Fibroblast of skin of left biceps (primary cell): ENCODE results near the gene OSBPL10.

ENCODE experiments used
- DNase-seq, 2 experiments: peaks; one replicate each; pipeline ENCODE4 v3.0.0-alpha.2; 2013; ENCODE audit warnings: low read depth in 2 of 2

The OSBPL10 gene

DNA sequence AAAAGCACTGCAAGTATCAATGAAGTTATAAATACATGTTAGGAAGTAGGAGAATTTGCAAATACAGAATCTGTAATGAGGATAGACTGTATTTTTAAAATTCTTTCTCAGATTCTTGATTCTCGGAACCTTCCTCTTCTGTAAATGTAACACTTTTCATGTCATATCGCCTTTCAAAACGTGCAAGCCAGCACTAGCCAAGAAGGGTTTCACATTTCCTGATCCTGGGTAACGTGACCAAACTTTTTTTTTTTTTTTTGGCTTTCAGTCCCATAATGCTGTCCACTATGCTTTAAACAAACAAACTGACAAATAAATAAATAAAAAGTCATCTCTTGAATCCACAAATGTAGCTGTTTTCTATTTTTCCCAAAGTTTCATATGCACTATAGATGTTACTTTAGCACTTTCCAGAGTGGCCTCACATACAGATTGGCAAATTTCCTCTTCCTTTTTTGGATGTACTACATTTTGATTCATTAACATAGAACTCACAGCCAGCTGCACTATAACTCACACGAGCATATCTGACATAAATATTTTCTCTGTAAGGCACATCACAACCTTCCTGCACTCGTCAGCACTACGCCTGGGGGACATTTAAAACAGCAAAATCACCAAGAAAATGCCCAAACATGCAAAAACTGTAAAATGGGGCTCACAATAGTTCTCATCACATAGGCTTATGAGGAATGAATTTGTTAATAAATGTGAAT, 208.1 kb downstream of the OSBPL10 start:
- DNase-seq, result no peak

DNA sequence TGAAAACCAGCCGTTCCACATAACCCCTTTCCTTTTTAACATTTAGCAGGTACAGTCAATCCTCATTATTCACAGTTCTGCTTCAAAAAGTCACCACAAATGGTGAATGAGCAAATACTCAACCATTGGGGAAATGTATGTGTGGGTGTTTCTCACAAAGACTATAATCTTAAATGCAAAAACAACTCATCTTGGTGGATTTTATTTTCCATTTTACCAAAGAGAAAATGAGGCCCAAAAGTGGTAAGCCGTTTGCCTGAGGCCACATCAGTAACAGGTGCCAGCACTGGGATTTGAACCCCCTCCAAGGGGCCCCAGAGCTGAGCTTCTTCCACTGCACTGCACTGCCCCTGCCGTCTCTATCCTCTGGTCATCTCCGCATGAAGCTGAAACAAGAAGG, 208.8 kb downstream of the OSBPL10 start:
- no peak for DNase-seq

DNA sequence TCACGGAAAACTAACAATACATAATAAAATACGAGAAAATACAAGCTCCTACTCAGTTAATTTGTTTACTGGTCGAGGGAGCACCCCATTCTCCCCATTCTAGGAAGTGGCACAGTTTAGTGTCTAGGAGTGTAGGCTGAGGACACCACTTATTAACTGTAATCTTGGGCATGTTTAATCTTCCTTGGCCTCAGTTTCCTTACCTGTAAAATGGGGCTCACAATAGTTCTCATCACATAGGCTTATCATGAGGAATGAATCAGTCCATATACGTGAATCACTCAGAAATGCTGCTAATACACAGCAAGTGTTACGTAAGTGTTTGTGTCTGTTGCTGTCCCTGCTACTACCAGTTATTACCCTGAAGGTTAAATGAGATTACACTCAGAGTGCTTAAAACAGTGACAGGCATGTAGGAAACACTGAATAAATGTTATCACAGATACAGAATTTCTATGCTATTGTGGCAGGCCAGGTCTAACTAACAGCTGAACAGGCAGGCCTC, 210.2 kb downstream of the OSBPL10 start:
- no peak for DNase-seq

DNA sequence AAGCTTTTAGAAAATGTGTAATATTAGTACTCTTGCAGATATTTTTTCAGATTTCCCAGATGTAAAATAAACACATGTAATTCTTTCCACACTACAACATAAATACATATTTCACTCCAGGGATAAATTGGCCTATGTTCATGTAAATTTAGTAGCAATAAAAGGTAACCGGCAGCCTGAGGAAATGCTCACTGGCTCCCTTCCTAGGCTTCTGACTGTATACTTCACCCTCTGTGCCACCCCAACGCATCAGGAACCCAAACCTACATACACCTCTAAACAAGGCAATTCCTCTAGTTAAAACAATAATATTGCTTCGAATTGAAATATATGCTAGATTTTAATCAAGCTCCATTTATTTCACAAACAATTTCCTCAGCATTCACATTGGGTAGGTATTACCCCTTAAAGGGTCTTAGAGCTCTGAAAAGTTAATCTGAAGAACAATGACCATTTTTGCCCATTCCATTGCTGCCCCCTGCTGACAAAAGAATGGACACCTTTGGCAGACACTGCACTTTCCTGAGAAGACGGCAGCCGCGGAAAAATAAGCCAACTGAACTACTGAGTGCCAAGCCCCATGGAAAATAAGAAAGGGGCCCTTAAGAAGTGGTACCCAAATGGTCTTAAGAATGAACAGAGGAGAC, 212.5 kb downstream of the OSBPL10 start:
- DNase-seq, result peak; percentile 18 to 19

DNA sequence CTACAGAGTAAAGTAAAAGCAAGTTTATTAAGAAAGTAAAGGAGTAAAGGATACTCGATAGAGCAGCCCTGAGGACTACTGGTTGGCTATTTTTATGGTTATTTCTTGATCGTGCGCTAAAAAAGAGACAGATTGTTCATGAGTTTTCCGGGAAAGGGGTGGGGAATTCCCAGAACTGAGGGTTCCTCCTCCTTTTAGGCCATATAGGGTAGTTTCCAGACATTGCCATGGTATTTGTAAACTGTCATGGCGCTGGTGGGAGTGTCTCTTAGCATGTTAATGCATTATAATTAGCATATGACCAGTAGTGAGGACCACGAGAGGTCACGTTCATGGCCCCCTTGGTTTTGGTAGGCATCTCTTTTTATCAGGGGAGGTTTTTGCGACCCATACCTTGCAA, 213.1 kb downstream of the OSBPL10 start:
- no peak for DNase-seq

DNA sequence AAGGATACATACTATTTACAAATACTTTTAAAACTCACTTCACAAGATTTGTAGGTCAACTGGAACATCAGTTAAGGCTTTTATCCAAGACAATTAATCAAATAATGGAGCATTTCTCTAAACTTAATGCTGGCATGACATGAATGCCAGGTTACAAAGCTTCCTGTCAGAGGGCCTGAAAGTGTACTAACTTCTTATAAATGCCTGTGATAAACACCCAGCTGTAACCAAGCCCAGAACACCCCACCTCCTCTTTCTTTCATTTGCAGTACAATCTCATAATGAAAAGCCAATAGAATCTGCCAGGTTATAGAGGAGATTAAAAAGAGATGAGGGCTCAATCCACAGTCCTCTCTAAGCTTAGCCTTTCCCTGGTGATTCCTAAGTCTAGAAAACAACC, 214.4 kb downstream of the OSBPL10 start:
- DNase-seq, result no peak

DNA sequence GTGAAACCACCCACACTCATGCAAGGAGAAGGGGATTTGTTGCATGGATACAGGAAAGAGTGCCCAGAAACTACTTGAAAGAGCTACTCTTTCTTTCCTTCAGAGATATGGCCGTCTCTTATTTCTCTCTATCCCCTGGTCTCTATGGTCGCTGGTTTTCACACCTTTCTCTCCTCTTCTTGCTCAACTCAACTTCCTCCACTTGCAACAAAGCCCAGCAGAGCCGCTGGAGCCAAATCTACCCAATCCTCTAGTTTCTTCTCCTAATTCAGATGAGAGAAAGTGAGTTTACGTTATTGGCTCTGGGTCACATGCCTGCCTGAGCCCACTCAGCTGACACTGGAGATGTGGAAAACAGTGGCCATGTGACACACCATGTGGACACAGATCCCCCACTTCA, 215.2 kb downstream of the OSBPL10 start:
- DNase-seq, result no peak

DNA sequence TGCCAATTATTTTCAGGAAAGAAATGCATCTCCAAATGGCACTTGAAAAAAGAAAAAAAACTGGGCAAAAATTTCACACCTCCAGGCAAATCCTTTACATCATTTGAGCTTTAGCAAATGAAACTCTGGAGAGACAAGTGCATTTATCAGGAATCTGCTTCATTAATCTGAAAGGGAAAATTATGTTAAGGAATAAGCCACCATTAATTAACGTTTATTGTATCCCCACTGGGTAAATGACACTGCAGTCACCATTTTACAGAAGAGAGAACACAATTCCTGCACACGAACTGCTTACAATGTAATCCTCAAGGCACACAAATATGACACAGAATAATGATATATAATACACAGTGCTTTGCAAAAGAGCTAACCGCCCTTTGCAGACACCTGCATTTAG, 217.3 kb downstream of the OSBPL10 start:
- DNase-seq, result no peak

DNA sequence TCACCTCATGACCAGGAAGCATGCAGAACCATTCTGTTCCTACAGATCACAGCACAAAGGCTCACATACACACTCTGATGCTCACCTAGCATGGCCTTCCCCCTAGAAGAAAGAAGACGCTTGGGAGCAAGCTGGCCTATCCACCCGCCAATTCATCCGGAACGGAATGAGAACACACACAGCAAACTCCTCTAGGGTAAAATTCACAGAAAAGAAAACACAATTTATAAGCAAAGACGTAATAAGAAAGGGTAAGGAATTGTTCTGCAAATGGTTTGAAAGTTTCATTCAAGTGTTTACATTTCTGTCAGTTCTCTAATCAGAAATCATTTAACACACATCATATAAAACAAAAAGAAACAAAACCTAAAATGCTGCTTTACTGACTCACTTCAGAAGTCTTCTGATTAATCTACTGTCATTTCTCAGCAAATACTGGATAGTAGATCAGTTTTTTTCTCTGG, 218.1 kb downstream of the OSBPL10 start:
- DNase-seq, result no peak

DNA sequence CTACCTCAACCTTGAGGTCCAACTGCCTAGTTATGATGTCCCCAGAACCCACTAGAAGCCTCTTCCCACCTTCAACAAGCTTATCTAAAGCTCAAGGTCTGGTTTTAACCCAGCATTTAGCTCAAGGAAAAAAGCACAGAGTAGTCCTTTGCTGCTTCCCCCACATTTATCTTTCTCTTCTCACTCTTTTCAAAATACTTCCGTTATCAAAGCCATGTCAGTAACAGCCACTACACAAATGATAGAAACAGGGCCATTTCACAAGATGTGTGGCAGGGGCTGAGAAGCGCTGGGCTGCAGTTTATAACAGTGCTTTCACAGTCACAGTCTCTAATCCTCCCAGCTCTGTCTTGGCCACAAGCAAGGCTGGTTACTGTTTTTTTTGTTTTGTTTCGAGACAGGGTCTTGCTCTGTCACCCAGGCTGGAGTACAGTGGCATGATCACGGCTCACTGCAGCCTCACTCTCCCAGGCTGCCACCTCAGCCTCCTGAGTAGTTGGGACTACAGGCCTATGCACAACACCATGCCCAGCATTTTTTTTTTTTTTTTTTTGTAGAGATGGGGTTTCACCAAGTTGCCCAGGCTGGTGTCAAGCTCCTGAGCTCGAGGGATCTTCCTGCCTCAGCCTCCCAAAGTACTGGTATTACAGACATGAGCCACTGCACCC, 218.8 kb downstream of the OSBPL10 start:
- DNase-seq, result no peak

DNA sequence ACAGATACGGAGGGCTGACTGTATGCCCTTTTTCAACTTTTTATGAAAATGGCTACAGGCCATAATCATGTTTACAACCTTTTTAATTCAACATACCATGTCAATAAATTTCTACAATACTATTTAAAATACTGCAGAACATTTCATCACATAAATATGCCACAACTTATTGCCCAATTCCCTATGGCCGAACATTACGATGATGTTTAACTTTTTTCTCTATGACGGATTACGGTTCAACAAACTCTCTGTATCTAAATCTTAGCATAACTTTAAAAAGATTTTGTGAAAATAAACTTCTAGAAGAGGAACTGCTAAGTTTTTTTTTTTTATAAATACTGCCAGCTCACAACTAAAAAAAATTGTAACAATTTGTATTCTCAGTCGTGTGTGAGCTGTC, 220.4 kb downstream of the OSBPL10 start:
- no peak for DNase-seq

DNA sequence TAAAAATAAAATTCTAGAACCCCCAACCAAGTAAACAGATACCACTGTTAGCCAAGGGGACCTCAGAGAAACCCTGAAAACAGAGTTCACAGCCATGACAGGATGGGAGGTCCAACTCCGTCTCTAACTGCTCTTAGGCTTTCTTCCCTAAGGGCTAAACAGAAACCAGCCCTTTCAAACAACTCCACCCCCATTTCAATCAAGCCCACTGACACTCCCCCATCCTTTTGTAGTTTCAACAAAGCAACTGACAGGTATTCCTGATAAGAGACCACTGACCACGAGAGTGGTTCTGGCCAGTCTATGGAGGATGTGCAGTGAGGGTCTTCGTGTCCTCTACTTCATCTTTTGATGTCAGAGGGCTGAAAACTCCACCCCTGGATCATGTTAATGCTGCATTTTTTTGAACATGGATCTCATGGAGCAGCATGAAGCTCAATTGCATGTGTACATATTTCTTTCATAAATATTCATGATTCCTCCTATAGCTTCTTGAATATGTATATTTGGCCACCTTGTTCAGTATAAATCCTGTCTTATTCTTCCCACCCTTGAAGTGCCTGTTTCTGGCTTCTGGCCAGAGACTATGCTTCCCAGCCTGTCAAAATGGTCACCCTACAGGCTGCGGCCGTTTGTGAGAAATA, 222.6 kb downstream of the OSBPL10 start:
- no peak for DNase-seq

DNA sequence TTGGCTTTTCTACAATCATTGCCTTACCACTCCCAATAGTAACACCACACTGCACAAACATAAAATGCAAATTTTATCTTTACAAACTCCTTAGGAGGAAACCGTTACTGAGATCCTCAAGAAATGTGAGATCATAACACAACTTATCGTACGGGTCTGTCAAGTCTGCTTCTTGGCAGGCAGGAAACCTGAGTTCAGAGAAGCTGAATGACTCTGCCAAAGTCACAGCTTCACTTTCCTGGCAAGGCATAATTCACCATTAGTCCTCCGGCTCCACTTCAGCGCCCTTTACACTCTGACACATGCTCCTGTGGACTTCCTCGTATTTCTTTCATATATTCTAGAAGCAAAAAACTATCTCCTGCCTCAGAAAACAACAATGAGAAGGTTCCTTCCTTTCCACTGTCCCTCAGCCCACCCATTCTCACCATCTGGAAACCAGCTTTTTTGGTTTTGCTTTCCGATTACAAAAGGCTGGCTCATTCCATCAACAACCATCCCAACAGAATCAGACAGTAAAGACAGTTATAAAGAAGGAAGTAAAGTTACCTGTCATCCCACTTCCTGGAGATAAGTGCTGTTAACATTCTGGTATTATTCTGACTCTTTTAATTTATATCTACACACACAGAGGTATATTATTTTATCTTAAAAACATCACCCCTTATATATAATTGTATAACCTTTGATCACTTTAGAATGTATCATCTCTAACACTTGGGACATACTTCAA, 225.0 kb downstream of the OSBPL10 start:
- DNase-seq, result no peak

DNA sequence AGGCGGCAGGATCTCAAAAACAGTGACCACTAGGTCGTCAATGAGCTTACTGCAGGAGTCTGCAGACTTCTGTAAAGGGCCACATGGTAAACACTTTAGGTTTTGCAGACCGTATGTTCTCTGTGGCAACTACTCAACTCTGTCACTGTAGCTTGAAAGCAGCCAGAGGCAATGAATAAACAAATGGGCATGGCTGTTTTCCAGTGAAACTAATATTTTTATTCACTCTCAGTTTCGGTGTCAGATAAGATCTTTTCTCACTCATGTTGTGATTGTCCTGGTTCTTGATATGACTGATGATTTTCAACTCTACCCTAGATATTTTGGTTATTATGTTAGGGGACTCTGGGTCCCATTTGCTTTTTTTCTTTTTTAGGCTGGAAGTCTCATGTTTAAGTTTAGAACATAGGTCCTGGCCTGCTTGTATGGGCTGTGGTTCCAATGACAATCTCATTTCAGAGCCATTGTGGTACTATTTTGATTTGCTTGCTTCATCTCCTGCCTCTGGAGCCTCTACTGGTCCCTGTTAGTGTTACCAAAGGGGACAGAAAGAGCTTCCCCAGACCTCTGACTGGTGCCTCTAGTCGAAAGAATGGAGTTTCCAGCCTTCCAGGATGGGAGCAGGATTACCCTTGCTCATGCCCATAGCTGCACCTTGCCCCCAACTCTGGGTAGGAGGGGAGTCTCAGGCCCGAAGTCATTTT, 226.3 kb downstream of the OSBPL10 start:
- no peak for DNase-seq

DNA sequence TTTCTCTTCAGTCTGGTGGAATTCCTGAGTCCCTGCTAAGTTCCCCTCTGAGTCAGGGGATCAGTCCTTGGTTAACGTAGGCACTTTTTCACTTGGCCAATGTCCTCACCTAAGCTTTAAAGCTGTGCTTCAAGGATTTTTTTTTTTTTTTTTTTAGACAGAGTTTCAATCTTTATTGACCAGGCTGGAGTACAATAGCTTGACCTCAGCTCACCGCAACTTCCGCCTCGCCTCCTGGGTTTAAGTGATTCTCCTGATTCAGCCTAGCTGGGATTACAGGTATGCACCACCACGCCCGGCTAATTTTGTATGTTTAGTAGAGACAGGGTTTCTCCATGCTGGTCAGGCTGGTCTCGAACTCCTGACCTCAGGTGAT, 228.0 kb downstream of the OSBPL10 start:
- no peak for DNase-seq

DNA sequence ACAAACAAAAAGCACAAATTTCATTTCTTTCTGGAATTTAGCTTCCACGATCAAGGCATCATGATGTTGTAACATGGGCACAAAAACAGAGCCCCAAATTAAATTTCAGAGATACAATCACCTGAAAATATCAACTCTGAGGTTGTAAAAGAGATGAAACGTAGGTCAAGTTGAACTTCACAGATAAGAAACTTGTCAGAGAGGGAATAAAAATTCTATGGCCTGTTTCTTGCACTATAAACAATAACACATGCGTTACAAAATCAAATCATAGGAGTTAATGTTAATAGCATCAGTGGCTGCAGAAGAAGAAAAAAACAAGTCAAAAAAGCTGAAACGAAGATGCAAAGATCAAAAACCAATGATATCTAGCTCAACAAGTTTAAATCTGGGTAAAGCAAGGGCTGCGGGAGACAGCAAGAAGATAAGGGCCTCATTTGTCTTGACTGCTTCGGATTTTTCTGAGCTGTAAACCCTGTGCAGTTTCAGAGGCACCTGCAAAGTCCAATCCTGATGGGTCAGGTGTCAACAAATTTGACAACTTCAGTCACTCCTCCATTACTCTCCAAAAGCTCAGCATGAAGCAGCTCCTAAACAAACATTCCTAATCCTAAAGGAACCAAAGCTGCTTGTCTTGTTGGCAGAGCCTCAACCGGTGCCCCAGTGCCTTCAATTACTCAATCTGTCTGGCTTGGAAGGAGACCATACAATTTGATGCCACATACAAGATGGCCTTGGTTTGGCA, 228.6 kb downstream of the OSBPL10 start:
- DNase-seq, result no peak

DNA sequence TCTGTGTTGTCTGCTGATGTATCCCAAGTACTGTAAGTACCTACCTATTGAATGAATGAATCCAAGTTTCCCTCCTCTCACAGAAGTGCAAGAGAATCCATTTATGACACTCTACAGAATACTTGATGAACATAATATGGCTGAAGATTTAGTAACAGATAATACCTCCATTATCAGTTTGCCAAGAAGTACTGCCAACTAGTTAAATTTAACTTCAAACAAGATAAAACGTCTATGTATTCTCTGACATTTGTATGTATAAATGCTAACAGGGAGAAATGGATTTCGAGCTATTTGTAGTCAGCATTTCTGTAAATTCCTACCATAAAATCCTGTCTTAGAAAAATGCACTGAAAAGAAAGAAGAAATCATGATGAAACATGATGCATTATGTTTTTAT, 230.7 kb downstream of the OSBPL10 start:
- DNase-seq, result no peak

DNA sequence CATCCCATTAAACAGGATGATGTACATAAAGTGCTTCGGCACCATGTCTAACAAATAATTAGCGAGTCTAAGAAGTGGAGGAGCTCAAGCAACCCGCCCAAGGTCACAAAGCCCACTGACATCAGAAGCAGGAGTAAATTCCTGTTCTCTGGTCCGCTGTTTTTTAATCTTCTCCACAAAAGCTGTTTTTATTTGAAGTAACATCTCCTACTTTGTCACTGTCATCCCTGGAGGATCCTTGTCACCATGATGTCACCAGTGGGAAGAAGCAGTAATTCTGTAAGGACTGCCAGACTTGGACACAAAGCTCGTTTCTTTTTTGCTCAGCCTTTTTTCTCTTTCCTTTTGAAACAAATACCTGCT, 232.1 kb downstream of the OSBPL10 start:
- no peak for DNase-seq

DNA sequence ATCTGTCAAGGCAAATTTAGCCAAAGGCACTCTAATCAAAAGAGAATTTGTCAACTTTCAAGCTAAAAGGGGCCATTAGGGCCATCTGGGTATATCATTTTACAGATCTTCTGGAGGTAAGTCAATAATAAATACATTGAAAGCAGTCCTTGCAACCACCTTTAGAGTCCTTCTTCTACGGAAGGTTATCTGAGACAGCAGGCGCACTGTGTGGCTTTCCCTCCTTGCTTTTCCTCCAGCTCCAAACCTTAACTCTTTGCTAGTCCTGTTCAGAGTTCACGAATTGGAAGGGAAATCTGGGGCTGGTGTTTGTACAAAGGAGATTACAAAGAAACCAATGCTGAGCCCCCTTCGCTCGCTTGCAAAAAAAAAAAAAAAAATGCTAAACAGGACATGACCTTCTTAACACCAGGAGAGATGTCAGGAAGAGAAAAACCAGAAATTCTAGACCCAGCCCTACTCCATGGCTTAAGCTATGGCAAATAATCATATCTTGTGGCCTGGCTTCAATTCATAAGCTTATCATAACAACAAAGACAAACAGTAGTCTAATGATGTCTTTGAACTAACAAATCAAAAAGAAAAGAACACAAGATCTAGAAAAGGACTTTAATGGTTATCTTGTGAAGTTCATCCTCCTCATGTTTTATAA, 232.7 kb downstream of the OSBPL10 start:
- no peak for DNase-seq

DNA sequence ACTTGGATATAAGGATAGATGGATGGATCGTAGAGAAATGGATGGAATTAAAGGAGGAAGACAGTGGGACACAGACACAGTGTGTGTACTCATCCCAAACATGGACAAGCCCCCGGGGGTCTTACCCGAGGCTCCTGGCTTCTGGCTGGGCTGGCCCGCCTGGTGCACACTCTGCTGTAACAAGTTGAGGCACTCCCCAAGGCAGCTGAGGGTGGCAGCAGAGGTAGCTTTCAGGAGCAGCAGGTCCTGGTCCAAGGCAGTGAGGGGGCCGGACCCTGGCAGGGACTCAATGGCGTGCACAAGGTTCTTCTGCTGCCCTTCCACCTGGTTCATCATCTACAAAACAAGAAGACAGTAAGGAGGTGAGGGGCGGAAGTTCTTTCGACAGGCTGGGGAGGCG, 233.3 kb downstream of the OSBPL10 start:
- DNase-seq, result no peak
